Thoracic aorta (tissue), 2 donors: Measurements from ENCODE around the gene ACY1. TPM values are rescaled to one million over a fixed set of nuclear protein-coding genes. Genes with fewer than 3 reads are reported as not detected.

Source experiments
- ATAC-seq: fragments of 150-250 bp; one replicate; pipeline ENCODE4 v1.8.0; 2017; ENCODE audit warnings: low read depth; ENCODE audit not compliant: insufficient number of reproducible peaks, low FRiP score
- DNase-seq: peaks from one replicate; pipeline ENCODE4 v3.0.0-alpha.2; 2020; ENCODE audit warnings: low spot score
- H3K27ac ChIP-seq, 2 donors: fragments of 200-600 bp; sonication (generic); 1 replicate in 1 of 2; 2 replicates in 1 of 2; pipeline ENCODE4 v1.5.1; 2016; ENCODE audit warnings: mild to moderate bottlenecking in 2 of 2, moderate library complexity in 2 of 2
- H3K27me3 ChIP-seq: fragments of 200-600 bp; sonication (generic); replicated peaks from 2 replicates; pipeline ENCODE4 v1.6.0; 2016; ENCODE audit warnings: mild to moderate bottlenecking; ENCODE audit not compliant: insufficient read depth
- H3K36me3 ChIP-seq: fragments of 200-600 bp; sonication (generic); one replicate; pipeline ENCODE4 v1.5.1; 2016
- H3K4me1 ChIP-seq, 2 donors: fragments of 200-600 bp; sonication (generic); 1 replicate in 1 of 2; 2 replicates in 1 of 2; pipeline versions ENCODE4 v1.5.1 to v1.6.0; 2016; ENCODE audit warnings: low read depth in 2 of 2, mild to moderate bottlenecking in 1 of 2; ENCODE audit not compliant: control insufficient read depth in 1 of 2
- H3K4me3 ChIP-seq: fragments of 200-600 bp; sonication (generic); 2 replicates; pipeline ENCODE4 v1.5.1; 2016; ENCODE audit warnings: mild to moderate bottlenecking
- H3K9me3 ChIP-seq: fragments of 200-600 bp; sonication (generic); 2 replicates; pipeline ENCODE4 v1.5.1; 2016
- total RNA-seq, 2 donors: library from RNA; depleted of rRNA; stranded (reverse); fragments of >200 nt; gene quantifications; one replicate each; pipeline versions ENCODE4 v1.1.0 to v1.2.3, GENCODE V29; 2016
- TF ChIP-seq, protein P1 (sequence below): fragments of 200-600 bp; sonication (generic); IDR thresholded peaks from one replicate; pipeline ENCODE4 v1.5.1; 2019; ENCODE audit warnings: antibody characterized with exemption

ACY1 gene
- total RNA-seq, 2 donors from 2014 or later = 6.1 to 12.3 TPM

DNA sequence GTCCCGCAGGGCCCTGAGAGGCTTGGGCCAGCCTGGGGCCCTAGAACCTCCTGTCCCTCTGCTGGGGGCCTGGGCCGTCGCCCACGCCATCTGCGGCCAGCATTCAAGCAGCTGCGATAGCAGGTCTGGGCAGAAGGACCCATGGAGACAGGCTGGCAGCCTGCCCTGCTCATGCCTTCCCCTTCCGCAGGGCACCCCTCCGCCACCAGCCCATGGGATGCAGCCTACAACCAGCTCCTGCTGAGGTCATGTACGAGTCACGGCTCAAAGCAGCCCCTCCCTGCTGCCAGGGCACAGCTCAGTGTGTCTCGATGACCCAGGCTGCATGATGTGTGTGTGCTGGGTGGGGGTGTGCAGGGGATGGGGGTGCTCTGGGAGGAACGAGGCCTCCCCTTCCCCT, 45.2 kb downstream of the ACY1 start:
- Histone ChIP-seq H3K4me1 (peaks cover 16 to 29% of the 10 kb centered on the region in 2 donors), H3K36me3 (no peaks in the 10 kb centered on the region), H3K4me3 (no peak overlapping the region), H3K9me3 (no peaks in the 10 kb centered on the region), H3K27me3 (no peaks in the 10 kb centered on the region), H3K27ac (no peak overlapping the region)
- ATAC-seq = no peak
- no peak for DNase-seq
- TF ChIP-seq, protein P1, sequence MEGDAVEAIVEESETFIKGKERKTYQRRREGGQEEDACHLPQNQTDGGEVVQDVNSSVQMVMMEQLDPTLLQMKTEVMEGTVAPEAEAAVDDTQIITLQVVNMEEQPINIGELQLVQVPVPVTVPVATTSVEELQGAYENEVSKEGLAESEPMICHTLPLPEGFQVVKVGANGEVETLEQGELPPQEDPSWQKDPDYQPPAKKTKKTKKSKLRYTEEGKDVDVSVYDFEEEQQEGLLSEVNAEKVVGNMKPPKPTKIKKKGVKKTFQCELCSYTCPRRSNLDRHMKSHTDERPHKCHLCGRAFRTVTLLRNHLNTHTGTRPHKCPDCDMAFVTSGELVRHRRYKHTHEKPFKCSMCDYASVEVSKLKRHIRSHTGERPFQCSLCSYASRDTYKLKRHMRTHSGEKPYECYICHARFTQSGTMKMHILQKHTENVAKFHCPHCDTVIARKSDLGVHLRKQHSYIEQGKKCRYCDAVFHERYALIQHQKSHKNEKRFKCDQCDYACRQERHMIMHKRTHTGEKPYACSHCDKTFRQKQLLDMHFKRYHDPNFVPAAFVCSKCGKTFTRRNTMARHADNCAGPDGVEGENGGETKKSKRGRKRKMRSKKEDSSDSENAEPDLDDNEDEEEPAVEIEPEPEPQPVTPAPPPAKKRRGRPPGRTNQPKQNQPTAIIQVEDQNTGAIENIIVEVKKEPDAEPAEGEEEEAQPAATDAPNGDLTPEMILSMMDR = no peak

DNA sequence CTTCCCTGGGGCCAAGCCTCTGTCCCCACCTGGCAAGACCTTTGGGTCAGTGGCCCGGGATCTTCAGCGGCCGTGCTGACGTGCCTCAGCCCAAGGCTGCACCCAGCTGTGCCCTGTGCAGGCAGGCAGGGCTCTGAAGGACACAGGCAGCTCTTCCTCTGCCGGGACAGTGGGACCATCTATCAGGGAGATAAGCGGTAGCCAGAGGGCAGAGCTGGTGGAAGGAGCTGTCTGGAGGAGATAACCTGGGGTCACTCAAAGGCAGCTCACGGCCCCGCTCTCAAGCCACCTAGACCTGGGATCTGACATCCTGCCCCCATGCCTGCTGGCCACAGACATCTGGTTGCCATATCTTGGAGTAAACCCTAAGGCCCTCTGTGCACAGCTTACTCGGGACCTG, 45.7 kb downstream of the ACY1 start:
- Histone ChIP-seq H3K4me1 (peaks cover 11 to 24% of the 10 kb centered on the region in 2 donors), H3K36me3 (no peaks in the 10 kb centered on the region), H3K27me3 (no peaks in the 10 kb centered on the region), H3K4me3 (no peak overlapping the region), H3K27ac (no peak overlapping the region), H3K9me3 (no peaks in the 10 kb centered on the region)
- TF ChIP-seq, protein P1 = no peak
- DNase-seq (no peak), ATAC-seq (no peak)

DNA sequence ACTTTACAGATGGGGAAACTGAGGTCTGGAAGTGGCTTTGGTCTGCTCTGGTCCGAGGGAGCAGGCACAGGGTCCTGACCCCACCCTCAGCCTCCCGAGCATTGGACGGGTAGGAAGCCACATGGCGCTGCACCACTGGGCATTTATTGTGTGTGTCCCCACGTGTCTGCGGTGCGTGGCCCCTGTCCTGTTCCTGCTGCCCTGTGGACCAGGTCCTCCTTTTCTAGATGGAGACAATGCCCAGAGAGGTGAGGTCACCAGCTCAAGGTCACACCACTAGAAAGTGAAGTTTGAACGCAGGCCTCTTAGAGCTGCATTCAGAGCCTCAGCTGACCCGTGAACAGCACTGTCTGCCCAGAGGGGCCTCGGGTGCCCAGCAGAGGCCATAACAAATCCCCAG, 46.2 kb downstream of the ACY1 start:
- H3K27me3 ChIP-seq = no peaks in the 10 kb centered on the region
- DNase-seq = no peak
- no peaks in the 10 kb centered on the region for H3K9me3 ChIP-seq
- peaks cover 10 to 19% of the 10 kb centered on the region in 2 donors for H3K4me1 ChIP-seq
- no peaks in the 10 kb centered on the region for H3K36me3 ChIP-seq
- no peak overlapping the region for H3K27ac ChIP-seq
- no peak for ATAC-seq
- TF ChIP-seq, protein P1 = no peak
- H3K4me3 ChIP-seq = no peak overlapping the region

DNA sequence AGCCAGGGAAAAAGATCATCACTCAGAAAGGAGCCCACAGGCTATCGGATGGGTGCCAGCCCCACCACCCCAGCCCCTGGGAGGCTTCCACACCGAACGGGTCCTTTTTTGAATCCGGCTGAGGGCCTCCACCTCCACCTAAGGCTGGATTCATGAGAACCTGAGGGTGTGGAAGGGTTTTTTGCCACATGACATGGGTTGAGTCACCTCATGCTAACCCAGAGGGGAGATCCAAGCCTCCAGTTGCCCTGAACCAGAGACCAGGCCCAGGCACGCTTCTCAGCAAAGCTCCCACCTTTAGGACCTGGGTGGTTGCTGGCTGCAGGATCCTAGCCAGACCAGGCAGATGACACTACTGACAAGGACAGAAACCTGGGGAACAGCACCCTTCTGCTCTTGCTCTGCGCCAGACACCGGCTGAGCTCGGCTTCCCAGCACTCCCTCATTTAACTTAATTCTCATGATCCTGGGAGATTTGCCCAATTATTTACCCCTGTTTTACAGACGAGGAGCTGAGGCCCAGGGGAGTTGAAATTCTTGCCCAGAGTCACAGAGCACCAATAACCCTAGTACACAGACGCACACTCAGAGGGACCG, 47.5 kb downstream of the ACY1 start:
- TF ChIP-seq, protein P1 = no peak
- peaks cover 5 to 7% of the 10 kb centered on the region in 2 donors for H3K4me1 ChIP-seq
- DNase-seq (no peak), ATAC-seq (no peak)
- H3K36me3 ChIP-seq = no peaks in the 10 kb centered on the region
- H3K27ac ChIP-seq = no peak overlapping the region
- no peaks in the 10 kb centered on the region for H3K9me3 ChIP-seq
- H3K4me3 ChIP-seq = no peak overlapping the region
- no peaks in the 10 kb centered on the region for H3K27me3 ChIP-seq

DNA sequence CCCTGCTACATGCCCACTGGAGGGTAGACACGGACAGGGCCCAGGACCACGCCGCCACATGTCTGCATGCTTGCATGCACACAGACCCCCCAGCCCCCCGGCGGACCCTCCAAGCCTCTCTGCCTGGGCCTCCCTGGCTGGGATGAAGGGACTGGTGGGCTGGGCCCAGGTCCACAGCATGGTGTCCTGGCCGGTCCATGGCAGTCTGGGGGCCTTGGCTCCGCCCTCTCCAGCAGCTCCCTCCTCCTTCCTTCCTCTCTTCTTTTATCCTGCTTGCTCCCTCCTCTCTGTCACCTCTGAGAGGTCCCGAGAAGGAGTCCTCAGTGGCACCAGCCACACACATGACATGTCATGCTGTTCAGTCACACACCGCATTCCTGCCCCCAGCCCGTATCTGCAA, 48.6 kb downstream of the ACY1 start:
- H3K4me3 ChIP-seq = no peak overlapping the region
- no peak for DNase-seq
- ATAC-seq = no peak
- no peaks in the 10 kb centered on the region for H3K9me3 ChIP-seq
- H3K4me1 ChIP-seq = no peaks in the 10 kb centered on the region
- H3K36me3 ChIP-seq = no peaks in the 10 kb centered on the region
- H3K27me3 ChIP-seq = no peaks in the 10 kb centered on the region
- TF ChIP-seq, protein P1 = no peak
- no peak overlapping the region for H3K27ac ChIP-seq
